GM19463 (cell line): Measurements from ENCODE around the gene AKT1S1.

Source experiments
- ATAC-seq: cut with Tn5 transposase; IDR thresholded peaks from one replicate; pipeline ENCODE4 v1.9.1; 2021; ENCODE audit warnings: mild to moderate bottlenecking, moderate library complexity; ENCODE audit not compliant: unreplicated experiment

Gene AKT1S1

GRCh38 chr19:49908480-49909420 lies 31.6 kb upstream of the AKT1S1 start:
- no peak for ATAC-seq

GRCh38 chr19:49907745-49908446 lies 30.7 kb upstream of the AKT1S1 start:
- ATAC-seq = no peak

- ATAC-seq = no peak
These were observed 29.9 kb upstream of the AKT1S1 start for GRCh38 chr19:49906879-49907564.

GRCh38 chr19:49904136-49904535 lies 27.0 kb upstream of the AKT1S1 start:
- ATAC-seq = no peak

DNA sequence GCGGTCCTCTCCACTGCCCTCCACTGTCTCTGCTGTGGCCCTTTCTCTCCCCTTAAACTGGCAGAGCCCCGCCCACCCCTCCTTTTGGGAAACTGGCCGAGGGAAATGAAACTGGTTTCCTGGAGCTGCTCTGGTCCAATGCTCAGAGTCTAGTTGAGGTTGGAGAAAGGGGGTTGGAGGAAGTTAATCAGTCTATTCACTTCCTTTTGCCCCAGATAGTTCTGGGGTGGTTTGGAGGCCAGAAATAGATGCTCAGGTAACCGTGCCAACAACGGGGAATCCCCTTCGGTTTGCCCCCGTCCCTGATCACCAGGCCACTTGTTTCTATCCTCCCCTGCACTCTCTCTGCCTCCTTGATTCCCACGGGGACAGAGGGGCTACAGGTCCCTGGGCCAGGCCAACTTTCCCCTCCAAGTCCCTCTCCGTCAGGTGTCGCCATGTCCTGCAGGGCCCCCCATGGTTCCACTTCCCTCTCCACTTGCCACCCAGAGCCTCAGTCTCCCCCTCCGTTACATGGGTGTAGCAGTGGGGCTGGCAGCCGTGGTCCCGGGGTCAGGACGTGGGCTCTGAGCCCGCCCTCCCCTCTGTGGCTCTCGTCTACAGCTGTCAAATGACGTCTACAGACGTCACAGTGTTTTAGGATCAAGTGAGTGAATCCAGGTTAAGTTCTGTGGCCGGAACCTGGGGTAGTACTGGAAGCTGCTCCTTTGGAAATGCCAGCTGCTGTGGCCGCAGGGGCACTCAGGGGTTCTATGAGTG lies 19.9 kb upstream of the AKT1S1 start, which contains the start of gene IL4I1:
IL4I1 (minus strand) TSS at position 25 of the 759 bp plus-strand sequence. CDS start 727 bp downstream, outside the sequence.
- ATAC-seq = peak; percentile 54

- ATAC-seq = no peak
These were observed 18.6 kb upstream of the AKT1S1 start for GRCh38 chr19:49895566-49896297.

DNA sequence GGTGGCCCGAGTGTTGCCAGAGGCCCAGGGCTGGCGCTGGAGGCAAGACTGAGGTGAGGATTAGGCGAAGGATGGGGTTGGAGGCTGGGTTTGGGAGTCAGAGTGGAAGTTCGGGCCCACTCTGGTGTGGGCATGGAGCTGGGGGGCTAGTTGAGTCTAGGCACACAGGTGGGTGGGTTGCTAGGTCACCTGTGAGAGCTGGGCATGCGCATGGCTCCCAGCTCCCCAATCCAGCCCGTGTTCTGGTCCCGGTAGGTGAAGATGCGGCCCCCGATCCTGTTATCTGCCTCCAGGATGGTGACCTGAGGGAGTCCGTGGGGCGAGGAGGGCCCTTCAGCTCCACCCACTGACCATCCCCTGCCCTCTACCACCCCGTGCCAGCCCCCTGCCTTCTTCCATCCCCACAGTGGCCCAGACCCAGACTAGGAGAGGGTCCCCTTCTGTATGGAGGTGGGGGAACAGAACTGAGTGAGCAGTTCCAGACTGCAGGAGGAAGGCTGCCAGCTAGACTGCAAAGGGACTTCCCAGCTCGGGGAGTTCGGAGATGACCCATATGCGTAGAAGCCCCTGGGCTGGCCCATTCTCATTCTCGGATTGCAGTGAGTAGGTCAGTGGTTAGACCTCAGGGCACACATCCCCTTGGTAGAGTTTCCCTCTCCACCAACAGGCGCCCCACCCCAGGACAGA lies 17.9 kb upstream of the AKT1S1 start:
- ATAC-seq = peak; percentile 29

GRCh38 chr19:49894011-49894664 lies 17.0 kb upstream of the AKT1S1 start:
- no peak for ATAC-seq

DNA sequence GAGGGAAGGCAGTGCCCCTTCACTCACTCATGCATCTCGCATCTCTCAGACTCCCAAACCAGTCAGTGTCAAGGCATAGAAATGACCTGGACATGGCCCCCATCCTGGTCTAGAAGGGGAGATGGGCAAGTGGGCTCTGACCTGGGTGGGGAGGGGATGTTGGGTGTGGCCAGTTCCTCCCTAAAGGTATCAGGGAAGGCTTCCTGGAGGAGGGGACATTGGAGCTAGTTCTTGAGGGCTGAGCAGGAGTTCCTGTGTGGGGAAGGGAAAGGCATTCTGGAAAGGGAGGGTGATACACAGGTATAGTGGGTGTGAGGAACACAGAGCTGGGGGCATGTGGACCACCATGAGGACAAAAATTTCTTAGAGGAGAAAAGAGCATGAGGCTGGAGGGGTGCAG lies 15.6 kb upstream of the AKT1S1 start:
- no peak for ATAC-seq

- no peak for ATAC-seq
These were observed 14.2 kb upstream of the AKT1S1 start for GRCh38 chr19:49891393-49891792.

DNA sequence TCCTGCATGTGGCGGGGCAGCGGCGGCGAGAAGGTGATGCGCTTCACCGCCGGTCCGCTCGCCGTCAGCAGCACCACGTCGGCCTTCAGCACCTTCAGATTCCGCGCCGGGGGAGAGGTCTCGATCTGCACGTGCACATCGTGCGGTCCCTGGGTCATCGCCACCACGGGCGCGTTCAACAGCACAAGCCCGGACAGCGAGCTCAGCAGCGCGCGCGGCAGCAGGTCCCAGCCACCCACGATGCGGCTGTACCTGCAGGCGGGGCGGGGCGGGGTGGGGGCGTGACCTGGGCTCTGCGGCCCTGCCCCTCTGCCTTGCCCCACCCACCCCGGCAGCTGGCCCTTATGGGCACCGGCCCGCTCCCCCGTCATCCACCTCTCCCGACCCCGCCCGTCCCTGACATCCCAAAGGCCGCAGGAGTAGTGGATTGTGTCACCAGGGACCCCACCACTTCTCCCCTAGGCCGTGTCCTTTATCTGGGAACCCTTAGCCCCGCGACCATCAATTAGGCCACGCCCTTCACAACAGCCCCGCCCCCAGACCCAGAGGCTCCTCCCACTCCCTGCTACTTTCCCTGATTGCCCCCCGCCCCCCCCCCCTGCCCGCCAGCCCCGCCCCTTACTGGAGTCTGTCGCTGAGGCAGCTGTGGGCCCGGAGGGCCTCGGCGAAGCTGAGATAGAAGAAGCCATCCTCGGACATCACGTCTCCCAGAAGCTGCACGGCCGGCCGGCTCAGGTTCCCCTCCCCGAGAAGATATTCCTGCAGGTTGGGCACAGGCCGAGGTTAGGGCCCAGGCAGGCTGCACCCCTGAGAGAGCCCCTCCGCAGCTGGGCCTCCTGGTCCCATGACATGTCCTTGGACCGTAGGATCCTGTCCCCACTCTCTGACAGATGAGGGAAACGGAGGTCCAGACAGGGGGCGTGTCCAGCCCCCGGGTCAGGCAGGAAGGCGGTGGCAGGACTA lies 13.5 kb upstream of the AKT1S1 start:
- no peak for ATAC-seq

DNA sequence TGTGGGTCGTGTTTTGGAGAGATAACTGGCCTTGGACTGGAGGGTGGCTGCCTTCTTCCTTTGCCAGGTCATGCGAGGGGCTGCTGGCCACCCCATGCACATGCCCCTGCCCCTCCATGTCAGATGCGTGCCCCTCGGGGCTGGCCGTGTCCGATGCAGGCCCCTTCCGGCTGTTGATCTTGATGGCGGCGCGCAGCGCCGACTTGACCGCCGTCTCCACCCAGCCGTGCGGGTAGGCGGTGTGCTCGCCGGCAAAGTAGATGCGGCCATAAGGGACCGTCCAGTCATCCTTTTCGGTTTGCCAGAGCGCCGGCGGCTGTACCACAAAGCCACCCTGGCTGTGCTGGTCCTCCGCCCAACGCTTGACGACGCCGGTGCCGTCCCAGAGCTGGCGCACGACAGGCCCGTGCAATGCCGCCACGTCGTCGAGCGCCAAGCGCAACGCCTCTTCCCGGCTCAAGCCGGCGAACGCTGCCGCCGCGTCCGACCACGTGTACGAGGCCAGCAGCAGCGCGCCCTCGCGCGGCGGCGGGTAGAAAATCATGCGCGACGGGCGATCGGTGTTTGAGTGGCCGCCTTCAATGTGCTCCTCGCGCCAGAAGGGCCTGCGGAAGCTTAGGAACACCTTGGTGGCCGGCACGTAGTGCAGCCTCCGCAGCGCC lies 12.7 kb upstream of the AKT1S1 start:
- no peak for ATAC-seq

GRCh38 chr19:49889038-49889686 lies 12.0 kb upstream of the AKT1S1 start:
- ATAC-seq = no peak

GRCh38 chr19:49888510-49888824 lies 11.3 kb upstream of the AKT1S1 start:
- no peak for ATAC-seq

DNA sequence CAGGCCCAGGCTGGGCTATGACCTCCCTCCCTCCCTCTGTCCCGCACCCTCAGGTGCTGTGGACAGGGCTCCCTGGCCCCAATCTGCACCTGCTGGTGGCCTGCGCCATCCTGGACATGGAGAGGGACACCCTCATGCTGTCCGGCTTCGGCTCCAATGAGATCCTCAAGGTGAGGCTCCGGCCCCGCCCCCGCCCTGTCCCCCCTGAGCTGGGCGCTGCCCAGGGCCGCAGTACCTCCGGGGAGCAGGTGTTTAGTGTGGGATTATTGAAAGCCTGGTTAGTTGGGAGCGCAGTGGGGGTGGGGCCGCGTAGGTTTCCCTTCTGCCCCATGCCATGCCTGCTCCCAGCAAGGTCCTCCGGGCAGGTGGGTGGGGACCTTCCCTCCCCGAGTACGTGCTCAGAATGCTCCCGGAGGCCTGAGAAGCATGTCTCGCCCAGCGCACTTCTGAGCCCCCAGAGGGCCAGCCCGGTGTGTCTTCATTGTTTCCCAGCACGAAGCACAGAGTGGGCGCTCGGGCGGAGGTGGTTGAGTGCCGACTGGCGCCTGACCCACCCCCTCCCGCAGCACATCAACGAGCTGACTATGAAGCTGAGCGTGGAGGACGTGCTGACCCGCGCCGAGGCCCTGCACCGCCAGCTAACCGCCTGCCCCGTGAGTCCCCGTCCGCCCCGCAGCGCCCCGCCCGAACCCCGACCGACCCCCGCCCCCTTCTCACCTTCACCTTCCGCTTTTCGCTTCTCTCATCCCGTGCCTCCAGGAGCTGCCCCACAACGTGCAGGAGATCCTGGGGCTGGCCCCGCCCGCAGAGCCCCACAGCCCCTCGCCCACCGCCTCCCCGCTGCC lies 10.7 kb upstream of the AKT1S1 start:
- no peak for ATAC-seq
